Cardiac septum (tissue), 1 donor: ENCODE measurements around the gene TRIM29. TPM values are rescaled to one million over a fixed set of nuclear protein-coding genes. Genes with fewer than 3 reads are reported as not detected.

ENCODE experiments used
- DNase-seq: peaks from one replicate; pipeline ENCODE4 v3.0.0-alpha.2; 2020; ENCODE audit warnings: low spot score
- intact Hi-C: fragments of 100-400 bp; cut with DNase I; formaldehyde crosslinking; loops from one replicate; pipeline ENCODE4 v1.14.0; 2022
- total RNA-seq: library from RNA; stranded (reverse); fragmentation: NEBNext Ultra II Directional; extraction: Animal tissue kit (Norgen Biotek cat#: 25700); gene quantifications from one replicate; pipeline ENCODE4 v1.2.1, GENCODE V29; 2021
- donor health status: DM: no; HTN: no; CAD: no.

Gene TRIM29
- total RNA-seq, 1 donor from 2014 or later, result not detected

- no peak for DNase-seq
- intact Hi-C loops, result no loop called here
Measured at GRCh38 chr11:120126620-120127019, 11.3 kb downstream of the TRIM29 start.

GRCh38 chr11:120125509-120125908 lies 12.4 kb downstream of the TRIM29 start:
- intact Hi-C loops, result no loop called here
- no peak for DNase-seq

GRCh38 chr11:120125024-120125423 lies 12.9 kb downstream of the TRIM29 start:
- intact Hi-C loops, result no loop called here
- no peak for DNase-seq

- intact Hi-C loops, result no loop called here
- no peak for DNase-seq
Measured at GRCh38 chr11:120124355-120124754, 13.6 kb downstream of the TRIM29 start.

GRCh38 chr11:120123946-120124345 lies 14.0 kb downstream of the TRIM29 start:
- no peak for DNase-seq
- intact Hi-C loops, result no loop called here

- DNase-seq, result no peak
Measured at GRCh38 chr11:120122924-120123683, 14.8 kb downstream of the TRIM29 start.

GRCh38 chr11:120121914-120122473 lies 15.9 kb downstream of the TRIM29 start:
- intact Hi-C loops, result no loop called here
- no peak for DNase-seq

More at GRCh38 chr11:120122924-120123683, 14.8 kb downstream of the TRIM29 start:
- intact Hi-C loops, result no loop called here

GRCh38 chr11:120121336-120121735 lies 16.6 kb downstream of the TRIM29 start:
- DNase-seq, result no peak
- intact Hi-C loops, result no loop called here

- intact Hi-C loops, result no loop called here
- DNase-seq, result no peak
Measured at GRCh38 chr11:120120805-120121335, 17.0 kb downstream of the TRIM29 start.

GRCh38 chr11:120119121-120119520 lies 18.8 kb downstream of the TRIM29 start:
- DNase-seq, result no peak
- intact Hi-C loops, result no loop called here

GRCh38 chr11:120117991-120118390 lies 19.9 kb downstream of the TRIM29 start:
- DNase-seq, result no peak
- intact Hi-C loops, result no loop called here

- DNase-seq, result no peak
- intact Hi-C loops, result no loop called here
Measured at GRCh38 chr11:120116966-120117365, 20.9 kb downstream of the TRIM29 start.

GRCh38 chr11:120115272-120116000 lies 22.5 kb downstream of the TRIM29 start:
- intact Hi-C loops, result no loop called here
- DNase-seq, result no peak

- DNase-seq, result no peak
- intact Hi-C loops, result no loop called here
Measured at GRCh38 chr11:120112174-120112796, 25.6 kb downstream of the TRIM29 start.

GRCh38 chr11:120109531-120109930 lies 28.4 kb downstream of the TRIM29 start:
- DNase-seq, result no peak
- intact Hi-C loops, result loop anchor here (2.0 kb wide), 1 partner anchor 629 kb away; no protein-coding TSS in a partner anchor

GRCh38 chr11:120108785-120109168 lies 29.1 kb downstream of the TRIM29 start:
- intact Hi-C loops, result loop anchor here (2.0 kb wide), 1 partner anchor 628 kb away; no protein-coding TSS in a partner anchor
- no peak for DNase-seq

- DNase-seq, result no peak
- intact Hi-C loops, result loop anchor here (2.0 kb wide), 1 partner anchor 627 kb away; no protein-coding TSS in a partner anchor
Measured at GRCh38 chr11:120108154-120108784, 29.6 kb downstream of the TRIM29 start.

- intact Hi-C loops, result loop anchor here (2.0 kb wide), 2 partner anchors 441 to 627 kb away; no protein-coding TSS in a partner anchor
- DNase-seq, result no peak
Measured at GRCh38 chr11:120107692-120108091, 30.2 kb downstream of the TRIM29 start.
